ENCODE results near the gene RNU7-1.
A peak's percentile ranks its signal among the peaks of the same experiment; 100 is the strongest.

Gene RNU7-1

GRCh38 chr12:6935371-6936193, 8.0 kb upstream of the RNU7-1 start:
- Histone ChIP-seq H3K4ac (ENCODE audit: low read length) (no peak overlapping the region), H3K4me1 (ENCODE audit: control insufficient read depth in 2 of 2, insufficient read depth in 1 of 2, low read depth in 1 of 2, low read length in 2 of 2) (peaks cover 3 to 6% of the 10 kb centered on the region in 2 donors), H4K8ac (ENCODE audit: low read depth, low read length) (no peak overlapping the region), H3K27ac (replicated peaks; ENCODE audit: low read length) (no peak overlapping the region), H2BK15ac (ENCODE audit: low read length) (no peak overlapping the region), H3K9me3 (replicated peaks in 1 of 2; ENCODE audit: control insufficient read depth in 2 of 2, insufficient read depth in 1 of 2, low read depth in 1 of 2, low read length in 2 of 2) (no peaks in the 10 kb centered on the region), H2BK5ac (ENCODE audit: low read length) (no peak overlapping the region), H2AFZ (ENCODE audit: low read length) (no peak overlapping the region), H3K18ac (ENCODE audit: low read length) (no peak overlapping the region), H3K27me3 (ENCODE audit: control insufficient read depth in 3 of 3, insufficient read depth in 3 of 3, low read depth in 1 of 3, low read length in 3 of 3) (no peaks in the 10 kb centered on the region), H3K4me2 (ENCODE audit: insufficient read depth, low read length, poor library complexity, severe bottlenecking) (no peak overlapping the region), H3K23ac (ENCODE audit: low read depth, low read length, poor library complexity) (peak overlapping the region; percentile 100), H3K9ac (ENCODE audit: low read depth, low read length, poor library complexity) (no peak overlapping the region), H3K36me3 (replicated peaks in 1 of 2; ENCODE audit: control insufficient read depth in 2 of 2, insufficient read depth in 2 of 2, low read length in 2 of 2) (peaks cover 40 to 84% of the 10 kb centered on the region in 2 donors), H2BK120ac (ENCODE audit: low read depth, low read length) (no peak overlapping the region), H4K91ac (ENCODE audit: low read depth, low read length, poor library complexity) (no peak overlapping the region), H3K4me3 (ENCODE audit: low read length in 2 of 2) (no peak overlapping the region), H2AK5ac (ENCODE audit: low read depth, low read length) (no peak overlapping the region), H3K14ac (ENCODE audit: low read length) (no peak overlapping the region), H3K79me1 (ENCODE audit: low read depth, low read length) (peaks cover 12% of the 10 kb centered on the region), H2BK12ac (ENCODE audit: low read length) (no peak overlapping the region)
- no peak for DNase-seq (ENCODE audit: low spot score)
- WGBS, 2 donors (ENCODE audit: extremely low coverage in 2 of 2, insufficient read length in 2 of 2, insufficient replicate concordance in 1 of 2) = no CpG with 5 or more reads among the region's 14 CpGs

GRCh38 chr12:6936194-6936635, 7.4 kb upstream of the RNU7-1 start:
- DNase-seq (ENCODE audit: low spot score) = no peak
- Histone ChIP-seq H2BK15ac (ENCODE audit: low read length) (no peak overlapping the region), H2BK5ac (ENCODE audit: low read length) (no peak overlapping the region), H3K79me1 (ENCODE audit: low read depth, low read length) (peaks cover 16% of the 10 kb centered on the region), H3K4me2 (ENCODE audit: insufficient read depth, low read length, poor library complexity, severe bottlenecking) (no peak overlapping the region), H4K8ac (ENCODE audit: low read depth, low read length) (no peak overlapping the region), H3K27me3 (ENCODE audit: control insufficient read depth in 3 of 3, insufficient read depth in 3 of 3, low read depth in 1 of 3, low read length in 3 of 3) (no peaks in the 10 kb centered on the region), H3K14ac (ENCODE audit: low read length) (no peak overlapping the region), H2AFZ (ENCODE audit: low read length) (no peak overlapping the region), H2BK120ac (ENCODE audit: low read depth, low read length) (no peak overlapping the region), H2AK5ac (ENCODE audit: low read depth, low read length) (no peak overlapping the region), H3K23ac (ENCODE audit: low read depth, low read length, poor library complexity) (peak overlapping the region; percentile 100), H3K4me1 (ENCODE audit: control insufficient read depth in 2 of 2, insufficient read depth in 1 of 2, low read depth in 1 of 2, low read length in 2 of 2) (peaks cover 3 to 6% of the 10 kb centered on the region in 2 donors), H2BK12ac (ENCODE audit: low read length) (no peak overlapping the region), H3K36me3 (replicated peaks in 1 of 2; ENCODE audit: control insufficient read depth in 2 of 2, insufficient read depth in 2 of 2, low read length in 2 of 2) (peaks cover 46 to 85% of the 10 kb centered on the region in 2 donors), H3K4ac (ENCODE audit: low read length) (no peak overlapping the region), H4K91ac (ENCODE audit: low read depth, low read length, poor library complexity) (no peak overlapping the region), H3K9me3 (replicated peaks in 1 of 2; ENCODE audit: control insufficient read depth in 2 of 2, insufficient read depth in 1 of 2, low read depth in 1 of 2, low read length in 2 of 2) (no peaks in the 10 kb centered on the region), H3K4me3 (ENCODE audit: low read length in 2 of 2) (no peak overlapping the region), H3K9ac (ENCODE audit: low read depth, low read length, poor library complexity) (no peak overlapping the region), H3K18ac (ENCODE audit: low read length) (no peak overlapping the region), H3K27ac (replicated peaks; ENCODE audit: low read length) (peak overlapping the region; percentile 95)
- no CpG with 5 or more reads among the region's 3 CpGs for WGBS, 2 donors (ENCODE audit: extremely low coverage in 2 of 2, insufficient read length in 2 of 2, insufficient replicate concordance in 1 of 2)

GRCh38 chr12:6936636-6937480, 6.8 kb upstream of the RNU7-1 start:
- Histone ChIP-seq H3K18ac (ENCODE audit: low read length) (peak overlapping the region; percentile 100), H2AK5ac (ENCODE audit: low read depth, low read length) (peak overlapping the region; percentile 98), H3K14ac (ENCODE audit: low read length) (no peak overlapping the region), H2BK120ac (ENCODE audit: low read depth, low read length) (no peak overlapping the region), H3K9ac (ENCODE audit: low read depth, low read length, poor library complexity) (peak overlapping the region; percentile 94), H4K8ac (ENCODE audit: low read depth, low read length) (no peak overlapping the region), H3K36me3 (replicated peaks in 1 of 2; ENCODE audit: control insufficient read depth in 2 of 2, insufficient read depth in 2 of 2, low read length in 2 of 2) (peaks cover 52 to 90% of the 10 kb centered on the region in 2 donors), H3K27me3 (ENCODE audit: control insufficient read depth in 3 of 3, insufficient read depth in 3 of 3, low read depth in 1 of 3, low read length in 3 of 3) (no peaks in the 10 kb centered on the region), H3K4me2 (ENCODE audit: insufficient read depth, low read length, poor library complexity, severe bottlenecking) (peak overlapping the region; percentile 62), H3K27ac (replicated peaks; ENCODE audit: low read length) (peak overlapping the region; percentile 95), H3K4me3 (ENCODE audit: low read length in 2 of 2) (no peak overlapping the region), H3K23ac (ENCODE audit: low read depth, low read length, poor library complexity) (peak overlapping the region; percentile 100), H4K91ac (ENCODE audit: low read depth, low read length, poor library complexity) (no peak overlapping the region), H2BK15ac (ENCODE audit: low read length) (no peak overlapping the region), H2BK12ac (ENCODE audit: low read length) (no peak overlapping the region), H3K4ac (ENCODE audit: low read length) (no peak overlapping the region), H2BK5ac (ENCODE audit: low read length) (peak overlapping the region; percentile 59), H3K4me1 (ENCODE audit: control insufficient read depth in 2 of 2, insufficient read depth in 1 of 2, low read depth in 1 of 2, low read length in 2 of 2) (peaks cover 3 to 6% of the 10 kb centered on the region in 2 donors), H3K9me3 (replicated peaks in 1 of 2; ENCODE audit: control insufficient read depth in 2 of 2, insufficient read depth in 1 of 2, low read depth in 1 of 2, low read length in 2 of 2) (no peaks in the 10 kb centered on the region), H2AFZ (ENCODE audit: low read length) (no peak overlapping the region), H3K79me1 (ENCODE audit: low read depth, low read length) (peaks cover 16% of the 10 kb centered on the region)
- WGBS, 2 donors (ENCODE audit: extremely low coverage in 2 of 2, insufficient read length in 2 of 2, insufficient replicate concordance in 1 of 2) = no CpG with 5 or more reads among the region's 36 CpGs
- no peak for DNase-seq (ENCODE audit: low spot score)

Measured in neuronal stem cell (in vitro differentiated cells).